Sigmoid colon (tissue), 4 donors: ENCODE results near the gene ENOX2.

Experiments
- EP300 ChIP-seq, 4 donors: sonication (generic); formaldehyde crosslinking; IDR thresholded peaks; one replicate each; pipeline ENCODE4 v1.6.1; 2017; ENCODE audit warnings: antibody characterized with exemption in 4 of 4
- POLR2AphosphoS5 ChIP-seq, 4 donors: sonication (generic); formaldehyde crosslinking; IDR thresholded peaks; one replicate each; pipeline ENCODE4 v1.6.1; 2017; ENCODE audit warnings: antibody characterized with exemption in 4 of 4
- TF ChIP-seq, protein P1 (sequence below), 4 experiments: fragments of 450-650 bp in 3 of 4; fragments of 200-600 bp in 1 of 4; IDR thresholded peaks; one replicate each; pipeline ENCODE4 v1.5.1; 2016 to 2019; ENCODE audit warnings: antibody characterized with exemption in 4 of 4, mild to moderate bottlenecking in 3 of 4, moderate library complexity in 2 of 4

- TF ChIP-seq, protein P1, sequence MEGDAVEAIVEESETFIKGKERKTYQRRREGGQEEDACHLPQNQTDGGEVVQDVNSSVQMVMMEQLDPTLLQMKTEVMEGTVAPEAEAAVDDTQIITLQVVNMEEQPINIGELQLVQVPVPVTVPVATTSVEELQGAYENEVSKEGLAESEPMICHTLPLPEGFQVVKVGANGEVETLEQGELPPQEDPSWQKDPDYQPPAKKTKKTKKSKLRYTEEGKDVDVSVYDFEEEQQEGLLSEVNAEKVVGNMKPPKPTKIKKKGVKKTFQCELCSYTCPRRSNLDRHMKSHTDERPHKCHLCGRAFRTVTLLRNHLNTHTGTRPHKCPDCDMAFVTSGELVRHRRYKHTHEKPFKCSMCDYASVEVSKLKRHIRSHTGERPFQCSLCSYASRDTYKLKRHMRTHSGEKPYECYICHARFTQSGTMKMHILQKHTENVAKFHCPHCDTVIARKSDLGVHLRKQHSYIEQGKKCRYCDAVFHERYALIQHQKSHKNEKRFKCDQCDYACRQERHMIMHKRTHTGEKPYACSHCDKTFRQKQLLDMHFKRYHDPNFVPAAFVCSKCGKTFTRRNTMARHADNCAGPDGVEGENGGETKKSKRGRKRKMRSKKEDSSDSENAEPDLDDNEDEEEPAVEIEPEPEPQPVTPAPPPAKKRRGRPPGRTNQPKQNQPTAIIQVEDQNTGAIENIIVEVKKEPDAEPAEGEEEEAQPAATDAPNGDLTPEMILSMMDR (IDR thresholded peaks at IDR 0.05): no peak
- TF ChIP-seq EP300 (IDR thresholded peaks at IDR 0.05) (no peak), POLR2AphosphoS5 (IDR thresholded peaks at IDR 0.05) (no peak)
Observed at GRCh38 chrX:130704053-130705038, 198.7 kb downstream of the ENOX2 start.
